GM12878 (cell line): Measurements from ENCODE around the gene FMNL3.

Experiments used
- IRF4 ChIP-seq: IDR thresholded peaks from 2 replicates; pipeline ENCODE4 v1.6.1; 2011; ENCODE audit warnings: low read depth, low read length
- POLR2A ChIP-seq: IDR thresholded peaks from 2 replicates; pipeline ENCODE4 v1.6.1; 2011; ENCODE audit warnings: low read depth, mild to moderate bottlenecking, low read length
- POLR2AphosphoS5 ChIP-seq: IDR thresholded peaks from 2 replicates; pipeline ENCODE4 v1.6.1; 2011; ENCODE audit warnings: mild to moderate bottlenecking, low read length, inconsistent platforms
- SRF ChIP-seq, 2 experiments: IDR thresholded peaks; 2 replicates each; pipeline ENCODE4 v1.6.1; 2011; ENCODE audit warnings: low read depth in 2 of 2, low read length in 2 of 2, mild to moderate bottlenecking in 1 of 2, moderate library complexity in 1 of 2
- ZNF274 ChIP-seq: IDR thresholded peaks from one replicate; pipeline ENCODE4 v1.8.0; 2011; ENCODE audit not compliant: insufficient read length, insufficient read depth
- ZNF622 ChIP-seq: fragments of 450-650 bp; IDR thresholded peaks from 2 replicates; pipeline ENCODE4 v1.6.1; 2017; ENCODE audit warnings: mild to moderate bottlenecking, inconsistent platforms
- TF ChIP-seq, protein P1 (sequence below), 3 experiments: IDR thresholded peaks in 2 of 3; conservative IDR thresholded peaks in 1 of 3; 2 replicates each; pipeline ENCODE4 v1.5.1; 2011; ENCODE audit warnings: low read depth in 3 of 3, low read length in 3 of 3, mild to moderate bottlenecking in 3 of 3, control low read depth in 2 of 3, moderate library complexity in 2 of 3, inconsistent platforms in 1 of 3, mixed read lengths in 1 of 3; ENCODE audit not compliant: control insufficient read depth in 2 of 3, insufficient read depth in 1 of 3; ENCODE audit errors: extremely low read depth in 1 of 3

DNA sequence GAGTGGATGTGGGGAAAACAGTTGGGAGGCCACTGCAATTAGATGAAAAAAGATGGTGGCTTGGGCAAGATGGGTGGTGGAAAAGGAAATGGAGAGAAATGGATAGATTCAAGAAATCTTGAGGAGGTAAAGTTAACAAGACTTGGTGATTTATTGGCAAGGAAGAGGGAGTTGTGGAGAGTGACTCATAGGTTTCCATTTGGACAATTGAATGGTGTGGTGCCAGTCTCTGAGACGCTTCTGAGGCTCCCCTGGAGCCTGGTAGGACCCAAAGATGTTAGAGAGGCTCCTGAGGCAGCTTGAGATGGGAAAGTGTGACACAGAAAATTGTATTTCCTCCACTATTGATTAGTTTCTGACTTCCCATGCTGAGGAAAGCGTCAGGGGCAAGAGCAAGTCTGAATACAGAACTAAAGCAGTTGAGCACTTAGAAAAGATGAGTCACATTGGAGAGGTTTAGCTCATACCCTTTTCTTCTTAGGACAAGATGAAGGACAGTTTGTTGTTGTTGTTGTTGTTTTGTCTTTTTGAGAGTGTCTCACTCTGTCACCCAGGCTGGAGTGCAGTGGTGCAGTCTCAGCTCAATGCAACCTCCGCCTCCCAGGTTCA, 79.3 kb downstream of the FMNL3 start:
- no peak for TF ChIP-seq ZNF274
- no peak for TF ChIP-seq IRF4
- TF ChIP-seq ZNF622, result no peak
- TF ChIP-seq POLR2AphosphoS5, result no peak
- TF ChIP-seq, protein P1, sequence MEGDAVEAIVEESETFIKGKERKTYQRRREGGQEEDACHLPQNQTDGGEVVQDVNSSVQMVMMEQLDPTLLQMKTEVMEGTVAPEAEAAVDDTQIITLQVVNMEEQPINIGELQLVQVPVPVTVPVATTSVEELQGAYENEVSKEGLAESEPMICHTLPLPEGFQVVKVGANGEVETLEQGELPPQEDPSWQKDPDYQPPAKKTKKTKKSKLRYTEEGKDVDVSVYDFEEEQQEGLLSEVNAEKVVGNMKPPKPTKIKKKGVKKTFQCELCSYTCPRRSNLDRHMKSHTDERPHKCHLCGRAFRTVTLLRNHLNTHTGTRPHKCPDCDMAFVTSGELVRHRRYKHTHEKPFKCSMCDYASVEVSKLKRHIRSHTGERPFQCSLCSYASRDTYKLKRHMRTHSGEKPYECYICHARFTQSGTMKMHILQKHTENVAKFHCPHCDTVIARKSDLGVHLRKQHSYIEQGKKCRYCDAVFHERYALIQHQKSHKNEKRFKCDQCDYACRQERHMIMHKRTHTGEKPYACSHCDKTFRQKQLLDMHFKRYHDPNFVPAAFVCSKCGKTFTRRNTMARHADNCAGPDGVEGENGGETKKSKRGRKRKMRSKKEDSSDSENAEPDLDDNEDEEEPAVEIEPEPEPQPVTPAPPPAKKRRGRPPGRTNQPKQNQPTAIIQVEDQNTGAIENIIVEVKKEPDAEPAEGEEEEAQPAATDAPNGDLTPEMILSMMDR (IDR thresholded peaks at IDR 0.05 in 2 of 3, conservative IDR thresholded peaks at IDR 0.05 in 1 of 3; ENCODE audit: control insufficient read depth in 2 of 3, extremely low read depth in 1 of 3, insufficient read depth in 1 of 3, low read depth in 3 of 3, low read length in 3 of 3), result no peak
- TF ChIP-seq SRF (IDR thresholded peaks at IDR 0.05; ENCODE audit: low read depth in 2 of 2, low read length in 2 of 2), result no peak
- no peak for TF ChIP-seq POLR2A
